Astrocyte of the spinal cord (primary cell): ENCODE results near the gene GRM6.

Experiments
- DNase-seq: peaks from one replicate; pipeline ENCODE4 v3.0.0; 2011; ENCODE audit warnings: low read depth, low spot score
- H3K4me3 ChIP-seq: 2 replicates; pipeline ENCODE4 v1.5.1; 2011; ENCODE audit warnings: low read depth, mild to moderate bottlenecking, low read length, moderate library complexity
- in situ Hi-C: cut with HindIII; loops from 2 replicates; pipeline ENCODE4 v1.10.0; 2017; ENCODE audit warnings: low sequenced_read_pairs
- TF ChIP-seq, protein P1 (sequence below): IDR thresholded peaks from 2 replicates; pipeline ENCODE4 v1.5.1; 2012; ENCODE audit warnings: low read depth, mild to moderate bottlenecking, low read length, inconsistent platforms

The GRM6 gene

DNA sequence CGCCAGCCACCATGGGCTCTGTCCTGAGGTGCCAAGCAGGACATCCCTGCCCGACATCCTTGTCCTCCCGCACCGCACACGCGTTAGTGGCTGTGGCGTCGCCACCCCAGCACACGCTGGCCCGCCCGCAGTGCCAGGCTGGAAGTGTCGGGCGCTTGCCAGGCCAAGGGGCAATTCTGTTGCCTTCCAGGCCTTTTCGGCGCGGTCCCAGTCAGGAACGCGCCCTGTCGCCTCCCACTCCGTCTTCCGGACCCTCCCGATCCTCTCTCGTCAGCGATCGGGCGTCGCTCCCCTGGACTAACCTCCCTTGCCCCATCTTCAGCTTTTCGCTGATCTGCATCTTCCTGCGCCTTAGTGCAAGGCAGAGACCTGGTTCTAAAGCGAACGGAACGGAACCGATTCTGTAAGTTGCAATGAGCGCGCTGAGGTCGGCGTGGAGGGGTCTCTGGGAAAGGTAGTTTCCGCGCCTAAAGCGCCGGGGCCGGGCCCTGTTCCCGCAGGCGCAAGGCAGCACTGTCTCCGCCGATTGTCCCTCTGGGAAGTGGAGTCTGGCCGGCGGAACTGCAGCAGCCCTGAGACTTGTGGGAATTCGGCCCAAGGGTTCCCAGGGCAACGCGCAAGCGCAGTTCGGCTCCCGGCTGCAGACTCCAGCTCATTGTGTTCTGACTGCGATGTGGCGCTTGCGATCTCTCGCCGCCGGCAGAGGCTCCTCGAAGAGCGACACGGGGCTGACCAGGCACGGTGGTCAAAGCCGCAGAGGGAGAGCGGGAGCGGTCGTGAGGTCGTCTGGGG, 54.4 kb downstream of the GRM6 start, which contains the start of gene ZNF454:
ZNF454 (plus strand) TSS at position 630 of the 792 bp plus-strand sequence. CDS start 1,594 bp downstream, outside the sequence.
- DNase-seq: peak; percentile 95
- in situ Hi-C loops: no loop called here
- TF ChIP-seq, protein P1, sequence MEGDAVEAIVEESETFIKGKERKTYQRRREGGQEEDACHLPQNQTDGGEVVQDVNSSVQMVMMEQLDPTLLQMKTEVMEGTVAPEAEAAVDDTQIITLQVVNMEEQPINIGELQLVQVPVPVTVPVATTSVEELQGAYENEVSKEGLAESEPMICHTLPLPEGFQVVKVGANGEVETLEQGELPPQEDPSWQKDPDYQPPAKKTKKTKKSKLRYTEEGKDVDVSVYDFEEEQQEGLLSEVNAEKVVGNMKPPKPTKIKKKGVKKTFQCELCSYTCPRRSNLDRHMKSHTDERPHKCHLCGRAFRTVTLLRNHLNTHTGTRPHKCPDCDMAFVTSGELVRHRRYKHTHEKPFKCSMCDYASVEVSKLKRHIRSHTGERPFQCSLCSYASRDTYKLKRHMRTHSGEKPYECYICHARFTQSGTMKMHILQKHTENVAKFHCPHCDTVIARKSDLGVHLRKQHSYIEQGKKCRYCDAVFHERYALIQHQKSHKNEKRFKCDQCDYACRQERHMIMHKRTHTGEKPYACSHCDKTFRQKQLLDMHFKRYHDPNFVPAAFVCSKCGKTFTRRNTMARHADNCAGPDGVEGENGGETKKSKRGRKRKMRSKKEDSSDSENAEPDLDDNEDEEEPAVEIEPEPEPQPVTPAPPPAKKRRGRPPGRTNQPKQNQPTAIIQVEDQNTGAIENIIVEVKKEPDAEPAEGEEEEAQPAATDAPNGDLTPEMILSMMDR: no peak
- H3K4me3 ChIP-seq: peak within 1 kb of the TSS; percentile 73

DNA sequence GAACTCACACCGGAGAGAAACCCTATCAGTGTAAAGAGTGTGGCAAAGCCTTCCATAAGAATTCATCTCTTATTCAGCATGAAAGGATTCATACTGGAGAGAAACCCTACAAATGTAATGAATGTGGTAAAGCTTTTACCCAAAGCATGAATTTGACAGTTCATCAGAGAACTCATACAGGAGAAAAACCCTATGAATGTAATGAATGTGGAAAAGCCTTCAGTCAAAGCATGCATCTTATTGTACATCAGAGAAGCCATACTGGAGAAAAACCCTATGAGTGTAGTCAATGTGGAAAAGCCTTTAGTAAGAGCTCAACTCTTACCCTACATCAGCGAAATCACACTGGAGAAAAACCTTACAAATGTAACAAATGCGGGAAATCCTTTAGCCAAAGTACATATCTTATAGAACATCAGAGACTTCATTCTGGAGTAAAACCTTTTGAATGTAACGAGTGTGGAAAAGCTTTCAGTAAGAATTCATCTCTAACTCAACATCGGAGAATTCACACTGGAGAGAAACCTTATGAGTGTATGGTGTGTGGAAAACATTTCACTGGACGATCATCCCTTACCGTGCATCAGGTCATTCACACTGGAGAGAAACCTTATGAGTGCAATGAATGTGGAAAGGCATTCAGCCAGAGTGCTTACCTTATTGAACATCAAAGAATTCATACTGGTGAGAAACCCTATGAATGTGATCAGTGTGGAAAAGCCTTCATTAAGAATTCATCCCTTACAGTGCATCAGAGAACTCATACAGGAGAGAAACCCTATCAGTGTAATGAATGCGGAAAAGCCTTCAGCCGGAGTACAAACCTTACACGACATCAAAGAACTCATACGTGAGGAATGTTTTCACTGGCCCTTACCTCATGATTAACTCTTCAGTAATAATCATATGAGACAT, 63.0 kb downstream of the GRM6 start:
- no peak overlapping the region for H3K4me3 ChIP-seq
- DNase-seq: peak; percentile 8
- in situ Hi-C loops: no loop called here
- TF ChIP-seq, protein P1: no peak
